ENCODE results near the gene PTPN14. TPM values are rescaled to one million over a fixed set of nuclear protein-coding genes. Genes with fewer than 3 reads are reported as not detected.
A peak's percentile ranks its signal among the peaks of the same experiment; 100 is the strongest.

The PTPN14 gene
- polyA plus RNA-seq, 3 donors = 36.3 to 37.6 (median 36.4) TPM

GRCh38 chr1:214349781-214350180 lies 201.6 kb downstream of the PTPN14 start:
- DNase-seq (ENCODE audit: low read depth in 3 of 3, low spot score in 2 of 3) = no peak

DNA sequence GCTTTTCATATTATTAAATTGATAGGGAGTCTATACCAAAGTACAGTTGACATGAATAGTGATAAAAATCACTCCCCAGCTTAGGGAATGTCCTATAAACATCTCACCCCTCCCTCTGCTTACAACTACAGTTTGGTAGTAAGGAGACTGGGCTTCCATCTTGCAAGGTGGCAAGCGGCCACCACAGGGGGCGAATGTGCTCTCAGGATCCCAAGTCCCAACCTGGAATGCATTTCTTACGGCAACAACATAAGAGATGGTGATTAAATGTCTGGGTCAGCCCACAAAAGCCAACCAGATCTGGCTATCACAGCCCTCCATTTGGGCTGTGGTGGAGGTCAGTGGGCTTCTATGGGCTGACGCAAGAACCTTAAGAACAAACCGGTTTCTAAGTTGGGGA lies 202.4 kb downstream of the PTPN14 start:
- no peak for DNase-seq (ENCODE audit: low read depth in 3 of 3, low spot score in 2 of 3)

DNA sequence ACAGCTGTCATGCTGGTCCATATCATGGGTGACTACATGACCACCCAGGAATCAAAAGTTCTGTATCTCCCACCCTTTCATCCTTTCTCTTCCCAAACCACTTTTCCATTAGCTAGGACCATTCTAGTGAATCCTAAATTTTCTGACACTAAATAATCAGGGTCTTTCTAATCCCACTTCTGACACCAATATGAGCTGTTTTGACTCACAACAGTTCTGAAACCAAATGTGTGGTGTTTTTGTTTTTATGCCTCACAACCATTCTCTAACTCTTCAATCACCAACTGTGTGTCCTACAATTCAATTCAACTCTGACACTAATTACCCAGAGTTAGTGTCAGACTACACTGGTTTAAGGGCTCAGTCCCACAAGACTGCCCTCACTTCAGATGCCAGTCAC lies 206.5 kb downstream of the PTPN14 start:
- no peak for DNase-seq (ENCODE audit: low read depth in 3 of 3, low spot score in 2 of 3)

GRCh38 chr1:214342525-214342924 lies 208.9 kb downstream of the PTPN14 start:
- DNase-seq (ENCODE audit: low read depth in 3 of 3, low spot score in 2 of 3) = no peak

GRCh38 chr1:214341932-214342331 lies 209.5 kb downstream of the PTPN14 start:
- no peak for DNase-seq (ENCODE audit: low read depth in 3 of 3, low spot score in 2 of 3)

DNA sequence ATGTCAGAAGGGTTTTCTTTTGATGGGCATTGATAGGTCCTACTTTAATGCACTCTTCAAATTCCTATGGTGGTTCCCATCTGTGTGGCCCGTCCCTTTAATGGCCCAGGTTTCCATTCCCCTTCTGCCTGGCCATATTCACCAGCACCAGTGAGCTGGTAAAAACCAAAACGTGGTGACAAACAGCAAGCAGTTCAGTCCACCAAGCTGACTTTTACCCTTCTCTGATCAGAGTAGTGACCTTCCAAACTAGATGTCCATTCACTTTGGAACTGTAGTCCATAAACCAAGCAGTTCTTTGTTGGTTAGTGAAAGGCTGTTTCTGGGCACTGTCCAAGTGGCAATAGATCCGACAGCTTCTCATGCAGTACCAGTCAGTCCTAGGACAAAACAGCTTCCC lies 209.9 kb downstream of the PTPN14 start:
- DNase-seq (ENCODE audit: low read depth in 3 of 3, low spot score in 2 of 3) = no peak

GRCh38 chr1:214338212-214338611 lies 213.2 kb downstream of the PTPN14 start:
- DNase-seq (ENCODE audit: low read depth in 3 of 3, low spot score in 2 of 3) = no peak

- DNase-seq (ENCODE audit: low read depth in 3 of 3, low spot score in 2 of 3) = no peak
These were observed 213.9 kb downstream of the PTPN14 start for GRCh38 chr1:214337511-214337910.

GRCh38 chr1:214337015-214337414 lies 214.4 kb downstream of the PTPN14 start:
- no peak for DNase-seq (ENCODE audit: low read depth in 3 of 3, low spot score in 2 of 3)

GRCh38 chr1:214335567-214335966 lies 215.8 kb downstream of the PTPN14 start:
- no peak for DNase-seq (ENCODE audit: low read depth in 3 of 3, low spot score in 2 of 3)

- DNase-seq (ENCODE audit: low read depth in 3 of 3, low spot score in 2 of 3) = peak in 1 of 3 donors; percentile 27
These were observed 218.2 kb downstream of the PTPN14 start for GRCh38 chr1:214332946-214333798.

DNA sequence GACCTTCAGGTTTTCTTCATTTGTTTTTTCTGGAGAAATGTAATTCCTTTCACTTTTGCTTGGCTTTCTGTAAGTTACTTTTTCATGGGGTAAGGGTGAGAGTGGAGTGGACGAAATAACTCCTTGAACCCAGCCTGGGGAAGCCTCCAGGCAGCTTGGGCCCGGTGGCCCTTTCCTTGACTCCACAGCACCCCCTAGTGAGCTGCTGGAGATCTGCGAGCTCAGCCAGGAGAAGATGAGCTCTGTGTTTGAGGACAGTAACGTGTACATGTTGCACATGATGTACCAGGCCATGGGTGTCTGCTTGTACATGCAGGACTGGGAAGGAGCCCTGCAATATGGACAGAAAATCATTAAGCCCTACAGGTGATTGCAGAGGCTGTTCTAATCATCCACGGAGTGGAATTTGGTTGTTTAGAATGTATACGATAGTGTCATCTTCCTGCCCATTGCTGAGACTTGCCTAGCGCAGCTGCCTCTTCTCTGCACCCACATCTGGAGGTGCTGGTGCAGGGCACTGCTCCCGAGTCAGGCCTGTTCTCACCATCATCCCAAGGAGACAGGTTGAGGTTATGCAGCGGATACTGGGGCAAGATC lies 219.5 kb downstream of the PTPN14 start:
- no peak for DNase-seq (ENCODE audit: low read depth in 3 of 3, low spot score in 2 of 3)

- DNase-seq (ENCODE audit: low read depth in 3 of 3, low spot score in 2 of 3) = no peak
These were observed 220.2 kb downstream of the PTPN14 start for GRCh38 chr1:214331180-214331579.

- no peak for DNase-seq (ENCODE audit: low read depth in 3 of 3, low spot score in 2 of 3)
These were observed 220.7 kb downstream of the PTPN14 start for GRCh38 chr1:214330715-214331114.

GRCh38 chr1:214330222-214330621 lies 221.2 kb downstream of the PTPN14 start:
- no peak for DNase-seq (ENCODE audit: low read depth in 3 of 3, low spot score in 2 of 3)

DNA sequence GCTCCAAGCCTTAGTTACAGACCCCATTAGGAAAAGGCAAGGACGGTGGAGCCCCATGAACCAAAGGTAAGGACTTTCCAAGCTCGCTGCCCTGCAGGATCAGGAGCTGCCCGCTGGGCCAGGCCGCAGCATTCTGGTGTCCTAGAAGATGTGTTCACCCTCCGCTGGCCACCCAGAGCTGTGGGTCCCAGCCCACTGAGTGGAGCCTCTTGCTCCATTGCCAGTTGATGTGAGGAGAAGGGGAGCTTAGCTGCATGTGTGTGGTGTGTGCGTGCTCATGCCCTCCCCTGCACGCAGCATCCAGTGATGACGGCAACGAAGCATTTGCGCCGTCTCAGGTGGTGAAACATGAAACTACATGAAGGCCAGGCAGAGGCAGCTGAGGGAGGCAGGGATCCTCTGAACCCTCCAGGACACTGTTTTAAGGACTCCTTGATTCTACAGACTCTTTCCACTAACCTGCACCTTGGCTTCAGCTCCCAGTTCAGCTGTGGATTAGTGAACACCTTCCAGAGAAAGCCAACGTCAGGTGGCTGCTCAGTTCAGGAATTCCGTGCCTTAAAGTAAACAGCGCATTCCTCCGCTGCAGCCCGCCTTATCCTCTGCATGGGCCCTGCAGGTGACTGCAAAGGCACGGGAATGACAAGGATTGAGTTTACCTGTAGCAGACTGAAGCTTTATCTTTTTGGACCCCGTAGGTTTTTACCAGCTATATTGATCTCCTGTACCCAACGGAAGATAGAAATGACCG lies 221.8 kb downstream of the PTPN14 start:
- DNase-seq (ENCODE audit: low read depth in 3 of 3, low spot score in 2 of 3) = no peak

GRCh38 chr1:214328770-214329469 lies 222.5 kb downstream of the PTPN14 start:
- DNase-seq (ENCODE audit: low read depth in 3 of 3, low spot score in 2 of 3) = peak in 2 of 3 donors; percentile 47 to 62

DNA sequence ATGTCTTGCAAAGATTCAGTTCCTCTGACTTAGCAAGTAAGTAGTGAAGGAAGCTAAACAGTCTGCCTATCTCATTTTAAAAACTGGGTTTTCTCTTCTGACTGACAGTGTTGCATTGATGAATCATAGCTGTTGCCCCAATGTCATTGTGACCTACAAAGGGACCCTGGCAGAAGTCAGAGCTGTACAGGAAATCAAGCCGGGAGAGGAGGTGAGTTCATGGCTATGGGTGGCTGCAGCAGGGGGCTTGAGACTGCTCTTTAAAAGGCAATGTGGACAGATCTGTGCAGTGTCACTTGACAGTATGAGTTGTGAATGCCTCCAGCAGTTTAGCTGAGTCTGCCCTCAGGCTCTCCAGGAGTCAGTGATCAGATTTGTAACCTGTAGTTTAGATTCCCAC lies 223.9 kb downstream of the PTPN14 start:
- no peak for DNase-seq (ENCODE audit: low read depth in 3 of 3, low spot score in 2 of 3)

- DNase-seq (ENCODE audit: low read depth in 3 of 3, low spot score in 2 of 3) = no peak
These were observed 225.0 kb downstream of the PTPN14 start for GRCh38 chr1:214326406-214326805.

DNA sequence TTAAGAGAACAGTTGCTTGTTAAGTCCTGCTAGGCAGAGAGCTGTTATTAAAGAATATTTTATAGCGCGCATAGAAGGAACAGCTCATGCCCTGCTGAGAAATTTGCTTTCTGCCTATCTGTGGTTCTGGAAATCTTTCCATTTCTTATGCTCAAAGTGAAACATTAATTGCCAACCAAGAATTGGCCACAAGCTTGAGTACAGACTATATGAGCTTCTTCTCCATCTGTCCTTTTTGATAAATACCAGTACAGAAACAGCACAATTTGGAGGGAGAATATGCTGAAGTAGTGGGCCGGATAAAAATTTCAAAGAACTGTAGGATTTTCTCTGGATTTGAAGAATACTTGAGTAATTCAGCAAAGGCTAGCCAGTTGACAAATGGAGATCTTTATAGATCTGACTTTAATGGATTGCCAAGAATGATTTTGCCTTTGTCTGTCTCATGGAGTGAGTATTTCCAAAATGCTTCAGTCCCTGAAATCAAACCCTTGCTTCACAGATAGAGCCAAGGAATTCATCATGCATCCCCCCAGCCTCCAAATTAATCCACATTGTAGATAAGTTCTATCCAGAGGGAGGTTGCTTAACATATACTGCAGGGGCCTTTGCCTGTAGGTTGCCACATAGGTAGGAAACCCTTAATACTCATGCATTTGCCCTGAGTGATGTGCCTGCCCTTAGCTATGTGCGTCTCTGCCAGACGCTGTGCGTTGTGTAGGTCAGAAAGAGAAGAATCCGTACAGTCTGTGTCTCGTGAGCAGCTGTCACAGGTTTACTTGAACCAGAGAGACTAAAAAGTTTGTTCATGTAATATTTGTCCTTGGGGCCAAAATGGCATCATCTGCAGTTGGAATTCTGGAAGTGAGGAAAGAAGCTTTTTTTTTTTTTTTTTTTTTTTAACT lies 226.3 kb downstream of the PTPN14 start:
- DNase-seq (ENCODE audit: low read depth in 3 of 3, low spot score in 2 of 3) = no peak
